ENCODE data around the gene GPR39.

GRCh38 chr2:132568656-132569055 lies 152.1 kb downstream of the GPR39 start:
- TF ChIP-seq POLR2A (IDR thresholded peaks at IDR 0.05; ENCODE audit: low read depth) (no peak), CTCF (IDR thresholded peaks at IDR 0.05) (no peak), POLR2AphosphoS5 (IDR thresholded peaks at IDR 0.05) (no peak), EP300 (IDR thresholded peaks at IDR 0.05) (no peak)

All from esophagus muscularis mucosa (tissue), 4 donors.